Activated naive CD8-positive, alpha-beta T cell treated with anti-CD3 and anti-CD28 coated beads, Interleukin-2, amount 50 U/mL, for 16 hours (primary cell): ENCODE data around the gene MALT1.
"Not testable (repeated sequence)": the region's sequence is repeated elsewhere in the genome, so short reads cannot be mapped to it uniquely, and the experiment has no call there.

ENCODE experiments used
- DNase-seq: peaks from one replicate; pipeline ENCODE4 v3.0.0-alpha.2; 2020; ENCODE audit warnings: low read depth, low spot score

The MALT1 gene

GRCh38 chr18:58730618-58731017, 59.4 kb downstream of the MALT1 start:
- no peak for DNase-seq

DNA sequence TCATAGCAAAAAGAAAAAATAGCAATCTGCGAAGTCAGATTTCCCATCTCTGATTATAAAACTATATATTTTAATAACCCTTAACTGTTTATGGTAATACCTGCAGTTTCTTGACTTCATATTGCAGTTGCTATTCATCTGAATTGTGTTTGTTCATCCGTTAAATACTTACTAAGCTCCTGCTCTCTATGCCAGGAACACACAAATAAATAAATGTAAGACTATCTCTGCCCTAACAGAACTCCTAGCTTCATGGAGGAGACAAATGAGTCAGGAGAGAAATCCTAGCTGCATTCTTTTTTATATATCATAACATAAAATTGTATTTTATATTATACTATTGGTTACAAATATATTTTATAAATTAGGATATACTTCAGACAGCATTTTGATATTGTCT, 61.2 kb downstream of the MALT1 start:
- DNase-seq = no peak

- no peak for DNase-seq
These were observed 62.6 kb downstream of the MALT1 start for GRCh38 chr18:58733866-58734265.

GRCh38 chr18:58738322-58738721, 67.1 kb downstream of the MALT1 start:
- no peak for DNase-seq

DNA sequence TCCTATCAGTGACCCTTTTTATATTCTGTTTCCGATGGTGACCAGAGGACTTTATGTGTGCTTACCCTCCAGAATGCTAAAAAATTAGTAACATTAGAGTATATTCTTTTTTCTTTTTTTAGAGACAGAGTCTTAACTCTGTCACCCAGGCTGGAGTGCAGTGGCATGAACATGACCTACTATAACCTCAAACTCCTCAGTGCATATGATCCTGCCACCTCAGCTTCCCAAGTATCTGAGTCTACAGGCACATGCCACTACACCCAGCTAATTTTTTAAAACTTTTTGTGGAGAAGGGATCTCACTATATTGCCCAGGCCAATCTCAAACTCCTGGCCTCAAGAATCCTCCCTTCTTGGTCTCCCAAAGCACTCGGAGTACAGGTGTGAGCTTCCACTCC, 74.6 kb downstream of the MALT1 start:
- no peak for DNase-seq

DNA sequence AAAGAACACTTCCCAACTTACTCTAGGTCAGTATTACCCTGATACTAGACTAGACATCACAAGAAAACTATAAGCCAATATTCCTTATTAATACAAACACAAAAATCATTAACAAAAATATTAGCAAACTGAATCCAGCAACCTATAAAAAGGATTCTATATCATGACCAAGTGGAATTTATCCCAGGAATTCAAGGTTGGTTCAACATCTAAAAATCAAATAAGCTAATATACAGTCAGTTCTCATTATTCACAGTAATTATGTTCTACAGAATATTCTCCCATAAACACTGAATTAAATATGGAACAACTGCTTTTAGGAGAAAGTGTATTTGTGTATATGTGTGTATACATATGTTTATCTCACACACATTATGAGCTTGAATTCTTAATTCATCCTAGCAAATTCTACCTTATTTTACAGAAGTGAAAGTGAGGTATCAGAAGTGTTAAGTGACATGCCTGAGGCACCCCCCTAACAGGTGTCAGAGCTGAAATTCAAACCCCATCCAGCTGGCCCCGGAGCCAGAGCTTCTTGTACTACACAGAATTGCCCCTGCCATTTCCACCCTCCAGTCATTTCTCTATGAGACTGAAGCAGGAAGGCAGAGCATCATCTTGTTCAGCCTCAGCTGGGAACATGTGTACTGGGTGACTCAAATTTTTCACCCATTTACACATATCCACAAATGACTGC, 77.8 kb downstream of the MALT1 start:
- no peak for DNase-seq

- no peak for DNase-seq
These were observed 82.7 kb downstream of the MALT1 start for GRCh38 chr18:58753976-58754375.

- no peak for DNase-seq
These were observed 83.3 kb downstream of the MALT1 start for GRCh38 chr18:58754544-58755068.

DNA sequence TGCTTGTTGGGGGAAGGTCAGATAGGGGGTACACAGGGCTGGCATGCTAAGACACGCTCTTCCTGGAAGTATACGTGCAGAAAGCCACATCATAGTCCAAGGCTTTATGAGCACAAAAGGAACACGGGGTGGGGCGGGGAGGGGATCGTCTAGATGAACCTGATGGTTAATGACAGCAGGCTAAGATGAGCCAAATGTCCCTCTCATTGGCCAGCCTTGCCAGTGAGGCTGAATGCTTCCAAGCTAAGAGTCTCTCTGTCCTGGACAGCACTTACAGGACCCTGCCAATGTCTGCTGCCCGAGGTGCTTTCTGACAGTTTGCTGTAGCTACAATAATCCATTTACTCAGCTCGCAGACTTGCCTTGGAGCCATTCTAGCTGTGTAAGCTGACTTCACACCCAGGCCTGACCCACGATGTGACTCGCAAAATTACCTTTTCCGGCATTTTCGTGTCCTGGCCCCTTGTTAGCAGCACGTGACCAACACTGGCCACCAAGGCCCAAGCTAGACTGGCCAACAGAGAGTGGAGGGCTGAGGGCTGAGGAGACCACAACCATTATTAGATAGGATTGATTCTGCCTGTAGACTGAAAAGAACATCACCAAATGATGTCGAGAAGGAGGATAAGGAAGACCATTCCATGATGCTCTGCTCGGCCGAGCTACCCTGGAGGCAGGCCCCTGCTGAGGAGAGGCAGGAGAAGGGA, 84.2 kb downstream of the MALT1 start:
- no peak for DNase-seq

DNA sequence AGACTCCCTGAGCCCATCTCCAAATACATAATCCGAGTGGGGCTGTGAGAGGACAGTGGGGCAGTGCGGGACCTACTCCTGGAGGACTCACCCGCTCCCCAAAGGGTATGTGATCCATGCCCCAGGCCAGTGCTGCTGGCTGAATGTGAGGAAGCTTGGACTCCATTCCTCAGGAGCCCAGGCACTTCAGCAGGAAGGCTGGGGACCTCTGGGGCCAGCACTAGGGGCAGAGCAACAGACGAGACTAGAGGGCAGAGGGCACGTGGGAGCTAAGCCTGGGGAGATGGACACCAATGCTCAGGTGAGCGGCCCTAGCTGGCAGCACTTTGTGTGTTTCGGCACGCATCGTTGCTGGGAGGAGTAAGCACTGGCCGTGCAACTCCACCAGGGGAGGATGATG, 84.9 kb downstream of the MALT1 start:
- no peak for DNase-seq

DNA sequence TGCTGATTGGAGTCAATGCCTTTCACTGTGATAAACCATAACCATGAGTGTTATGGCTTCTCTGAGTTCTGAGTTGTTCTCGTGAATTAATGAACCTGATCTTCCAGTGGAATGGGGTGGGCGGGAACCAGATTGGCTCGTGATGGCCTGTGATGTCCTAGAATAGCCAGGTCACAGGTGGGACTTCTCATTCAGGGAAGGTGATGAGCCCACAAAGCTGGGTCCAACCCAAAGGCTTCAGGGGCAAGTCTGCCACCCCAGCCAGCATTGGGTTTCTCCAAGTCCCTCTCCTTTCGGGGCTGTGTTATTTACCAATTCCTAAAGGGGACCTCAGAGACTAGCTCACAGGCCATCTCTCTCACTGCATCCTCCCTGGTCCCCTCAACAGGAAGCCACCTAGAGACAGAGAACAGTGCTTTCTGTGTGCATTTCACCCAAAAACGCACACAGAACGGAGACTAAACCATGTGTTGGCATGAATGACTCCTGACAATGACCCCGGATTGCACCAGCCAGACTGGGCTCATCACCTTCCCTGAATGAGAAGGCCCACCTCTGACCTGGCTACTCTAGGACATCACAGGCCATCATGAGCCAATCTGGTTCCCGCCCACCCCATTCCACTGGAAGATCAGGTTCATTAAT, 85.5 kb downstream of the MALT1 start:
- no peak for DNase-seq

DNA sequence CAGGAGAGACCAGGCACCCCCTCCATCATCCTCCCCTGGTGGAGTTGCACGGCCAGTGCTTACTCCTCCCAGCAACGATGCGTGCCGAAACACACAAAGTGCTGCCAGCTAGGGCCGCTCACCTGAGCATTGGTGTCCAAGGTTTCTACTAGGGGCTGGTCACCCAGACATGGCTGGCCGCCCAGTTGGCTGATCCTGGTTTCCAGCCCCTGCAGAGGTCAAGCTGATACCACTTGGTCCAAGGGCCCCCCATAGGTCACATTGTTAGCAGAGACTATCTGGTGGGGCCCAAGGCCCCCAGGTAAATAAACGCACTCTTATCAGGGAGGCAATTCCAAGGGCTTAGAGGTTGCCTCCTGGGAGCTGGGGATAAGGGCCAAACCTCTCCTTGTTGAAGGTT, 86.1 kb downstream of the MALT1 start:
- DNase-seq = not testable (repeated sequence)

DNA sequence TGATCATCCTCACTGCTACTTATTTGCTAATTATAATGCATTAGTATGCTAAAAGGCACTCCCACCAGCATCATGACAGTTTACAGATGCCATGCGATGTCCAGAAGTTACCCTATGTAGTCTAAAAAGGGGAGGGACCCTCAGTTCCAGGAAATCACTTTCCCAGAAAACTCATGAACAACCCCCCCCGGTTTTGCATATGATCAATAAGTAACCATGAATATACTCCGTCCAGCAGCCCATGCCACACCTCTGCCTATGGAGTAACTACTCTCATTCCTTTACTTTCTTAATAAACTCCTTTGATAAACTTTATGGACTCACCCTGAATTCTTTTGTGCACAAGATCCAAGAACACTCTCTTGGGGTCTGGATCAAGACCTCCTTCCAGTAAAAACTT, 86.8 kb downstream of the MALT1 start:
- no peak for DNase-seq

DNA sequence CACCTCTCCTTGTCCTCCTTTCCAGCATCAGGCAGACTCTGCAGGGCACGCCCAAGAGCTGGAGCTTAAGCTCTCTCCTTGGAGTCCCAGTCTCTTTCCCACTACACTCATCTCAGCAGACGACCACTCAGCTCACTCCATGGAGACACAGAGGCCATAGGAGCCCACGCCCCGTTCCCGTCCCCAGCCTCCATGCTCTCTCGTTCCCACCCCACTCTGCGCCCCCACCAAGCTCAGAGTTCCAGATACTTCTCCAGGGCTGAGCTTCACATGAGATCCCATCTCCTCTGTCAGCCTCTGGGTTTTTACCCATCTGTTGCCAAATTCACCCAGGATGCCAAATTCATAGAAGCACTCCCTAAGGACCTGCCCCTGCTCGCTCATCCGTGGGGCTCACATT, 87.3 kb downstream of the MALT1 start:
- DNase-seq = no peak

DNA sequence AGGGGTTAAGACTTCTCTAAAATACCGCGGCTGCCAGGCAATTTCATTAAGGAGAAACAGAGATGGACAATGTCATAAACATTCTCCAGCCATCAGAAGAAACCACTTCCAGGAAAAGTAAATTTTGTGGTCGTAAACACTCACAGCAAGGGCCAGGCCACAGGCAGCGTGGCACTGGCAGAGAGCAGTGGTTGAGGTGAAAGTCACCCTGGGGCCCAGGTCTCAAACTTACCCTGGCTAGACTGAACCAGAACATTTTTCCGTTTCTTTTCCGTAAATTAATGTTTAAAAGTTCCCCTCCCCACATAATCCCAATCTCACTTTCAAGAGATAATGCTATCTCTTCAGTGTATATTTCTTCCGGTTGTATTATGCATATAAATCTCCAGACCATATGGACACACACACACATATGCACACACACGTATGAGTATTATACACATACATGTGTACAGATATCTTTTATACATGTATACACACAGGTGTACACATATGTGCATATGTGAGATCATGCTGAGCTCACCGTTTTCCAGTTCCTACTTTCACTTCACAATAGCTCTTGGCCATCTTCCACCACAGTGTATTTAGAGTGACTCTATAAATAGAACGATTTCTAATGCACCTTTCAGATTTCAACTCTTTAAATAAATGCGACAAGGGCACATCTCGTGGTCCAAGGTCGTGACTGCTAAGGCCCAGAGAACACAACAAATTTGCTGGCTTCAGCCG, 90.1 kb downstream of the MALT1 start:
- DNase-seq = no peak

- DNase-seq = no peak
These were observed 90.9 kb downstream of the MALT1 start for GRCh38 chr18:58761970-58762780.

- no peak for DNase-seq
These were observed 91.5 kb downstream of the MALT1 start for GRCh38 chr18:58762781-58763171.

- DNase-seq = no peak
These were observed 94.9 kb downstream of the MALT1 start for GRCh38 chr18:58766164-58766563.

- no peak for DNase-seq
These were observed 95.7 kb downstream of the MALT1 start for GRCh38 chr18:58766946-58767345.

- DNase-seq = peak; percentile 18
These were observed 97.2 kb downstream of the MALT1 start for GRCh38 chr18:58768293-58768974.

GRCh38 chr18:58769321-58769720, 98.1 kb downstream of the MALT1 start:
- no peak for DNase-seq
